HT-29 (cell line): ENCODE measurements around the gene USP11. TPM values are rescaled to one million over a fixed set of nuclear protein-coding genes. Genes with fewer than 3 reads are reported as not detected.

Experiments used
- DNase-seq: peaks from one replicate; pipeline ENCODE4 v3.0.0-alpha.2; 2015; ENCODE audit warnings: low spot score
- total RNA-seq: library from RNA; depleted of rRNA; stranded (reverse); fragments of >200 nt; shearing (Covaris generic); gene quantifications from 2 replicates; pipeline ENCODE4 v1.2.3, GENCODE V29; 2014

USP11 gene
- total RNA-seq, 1 experiment from 2014 or later, result 21.2 TPM

GRCh38 chrX:47202877-47203276 is 29.9 kb upstream of the USP11 start:
- DNase-seq, result no peak

DNA sequence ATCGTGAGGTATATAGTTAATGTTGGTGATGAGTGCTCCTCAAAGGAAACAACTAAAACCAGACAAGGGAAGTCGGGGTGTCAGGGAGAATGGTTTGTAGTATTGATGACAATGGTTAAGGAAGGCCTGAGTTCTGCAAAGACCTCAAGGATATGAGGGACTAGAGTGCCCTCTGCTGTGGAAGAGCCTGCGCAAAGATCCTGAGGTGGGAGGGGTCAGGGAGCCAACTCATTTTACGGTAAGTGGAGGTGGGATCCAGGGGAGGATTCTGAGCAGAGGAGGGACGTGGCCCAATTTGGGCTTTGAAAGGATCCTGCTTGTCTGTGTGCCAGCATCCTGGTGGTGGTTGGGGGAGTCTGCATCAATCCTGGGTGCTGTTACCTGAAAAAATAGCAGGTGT is 27.8 kb upstream of the USP11 start:
- DNase-seq, result no peak

DNA sequence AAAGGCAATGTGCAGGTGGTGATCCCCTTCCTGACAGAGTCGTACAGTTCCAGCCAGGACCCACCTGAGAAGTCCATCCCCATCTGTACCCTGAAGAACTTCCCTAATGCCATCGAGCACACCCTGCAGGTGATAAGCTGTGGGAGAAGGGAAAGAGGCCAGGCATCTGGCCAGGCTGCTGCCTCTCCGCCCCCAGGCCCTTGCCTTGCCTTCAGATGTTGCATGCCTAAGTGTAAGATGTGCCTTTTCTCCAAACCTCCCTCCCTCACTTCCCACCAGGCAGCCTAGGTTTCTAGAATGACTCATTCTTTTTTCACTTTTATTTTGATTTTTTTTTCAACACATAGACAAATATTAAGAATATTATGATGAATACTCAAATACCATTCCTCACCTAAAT is 26.5 kb upstream of the USP11 start:
- no peak for DNase-seq

DNA sequence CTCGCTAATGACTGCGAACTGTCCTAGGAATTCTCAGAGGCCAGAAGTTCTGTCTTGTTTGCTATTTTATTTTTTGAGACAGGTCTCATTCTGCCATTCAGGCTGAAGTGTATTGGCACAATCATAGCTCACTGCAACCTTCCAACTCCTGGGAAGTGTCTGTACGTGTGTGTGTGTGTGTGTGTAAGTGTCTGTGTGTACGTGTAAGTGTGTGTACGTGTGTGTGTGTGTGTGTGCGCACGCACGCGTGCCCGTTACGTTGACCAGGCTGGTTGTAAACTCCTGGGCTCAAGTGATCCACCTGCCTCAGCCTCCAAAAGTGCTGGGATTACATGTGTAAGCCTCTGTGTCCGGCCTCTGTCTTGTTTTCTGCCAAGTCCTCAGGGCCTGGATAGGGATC is 24.7 kb upstream of the USP11 start:
- no peak for DNase-seq

DNA sequence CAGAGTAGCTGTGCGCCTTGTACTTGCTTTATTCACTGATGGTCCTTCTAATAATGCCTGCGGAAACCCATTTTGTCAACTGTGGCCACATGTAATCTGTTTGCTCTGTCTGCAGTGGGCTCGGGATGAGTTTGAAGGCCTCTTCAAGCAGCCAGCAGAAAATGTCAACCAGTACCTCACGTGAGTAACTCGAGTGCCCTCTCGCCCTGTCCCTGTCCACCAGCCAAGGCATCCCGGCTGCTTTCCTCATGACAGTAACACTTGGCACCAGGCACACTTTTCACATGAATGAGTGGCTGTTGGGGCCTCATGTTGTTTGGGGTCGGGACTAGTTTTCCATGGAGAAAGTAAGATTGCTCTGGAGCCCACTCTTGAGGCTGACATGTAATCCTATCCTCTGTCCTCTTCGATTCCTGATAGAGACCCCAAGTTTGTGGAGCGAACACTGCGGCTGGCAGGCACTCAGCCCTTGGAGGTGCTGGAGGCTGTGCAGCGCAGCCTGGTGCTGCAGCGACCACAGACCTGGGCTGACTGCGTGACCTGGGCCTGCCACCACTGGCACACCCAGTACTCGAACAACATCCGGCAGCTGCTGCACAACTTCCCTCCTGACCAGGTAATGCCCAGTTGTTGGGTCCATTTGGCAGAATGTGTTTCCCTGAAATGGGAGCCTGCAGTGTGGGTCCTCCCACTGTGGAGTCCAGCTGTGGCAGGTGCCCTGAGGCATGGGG is 23.1 kb upstream of the USP11 start:
- no peak for DNase-seq

DNA sequence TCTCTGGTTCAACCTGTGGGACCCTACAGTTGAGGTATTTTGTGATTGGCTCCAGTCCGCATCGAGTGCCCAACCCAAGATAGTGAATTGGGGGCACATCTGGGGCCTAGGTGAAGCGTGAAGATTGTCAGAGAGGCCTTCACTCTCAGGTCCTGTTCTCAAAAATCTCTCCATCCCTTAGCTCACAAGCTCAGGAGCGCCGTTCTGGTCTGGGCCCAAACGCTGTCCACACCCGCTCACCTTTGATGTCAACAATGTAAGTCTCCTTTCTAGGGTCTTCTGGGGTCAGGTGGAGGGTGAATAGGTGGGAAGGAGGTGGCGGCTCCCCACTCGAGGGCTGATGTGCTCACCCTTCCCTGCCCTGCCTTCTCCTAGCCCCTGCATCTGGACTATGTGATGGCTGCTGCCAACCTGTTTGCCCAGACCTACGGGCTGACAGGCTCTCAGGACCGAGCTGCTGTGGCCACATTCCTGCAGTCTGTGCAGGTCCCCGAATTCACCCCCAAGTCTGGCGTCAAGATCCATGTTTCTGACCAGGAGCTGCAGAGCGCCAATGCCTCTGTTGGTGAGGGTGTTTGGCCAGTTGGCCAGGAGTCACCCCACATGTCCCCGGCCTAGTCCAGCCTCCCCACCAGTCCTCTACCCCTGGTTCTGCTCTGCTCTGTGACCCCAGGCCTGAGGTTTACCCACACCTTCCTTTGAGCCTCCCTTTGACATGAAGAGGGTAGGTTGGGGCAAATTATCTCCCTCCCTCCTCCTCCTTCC is 22.0 kb upstream of the USP11 start:
- DNase-seq, result no peak

- DNase-seq, result no peak
Observed at GRCh38 chrX:47212381-47213293, 20.2 kb upstream of the USP11 start.

- DNase-seq, result no peak
Observed at GRCh38 chrX:47214435-47215077, 18.3 kb upstream of the USP11 start.

DNA sequence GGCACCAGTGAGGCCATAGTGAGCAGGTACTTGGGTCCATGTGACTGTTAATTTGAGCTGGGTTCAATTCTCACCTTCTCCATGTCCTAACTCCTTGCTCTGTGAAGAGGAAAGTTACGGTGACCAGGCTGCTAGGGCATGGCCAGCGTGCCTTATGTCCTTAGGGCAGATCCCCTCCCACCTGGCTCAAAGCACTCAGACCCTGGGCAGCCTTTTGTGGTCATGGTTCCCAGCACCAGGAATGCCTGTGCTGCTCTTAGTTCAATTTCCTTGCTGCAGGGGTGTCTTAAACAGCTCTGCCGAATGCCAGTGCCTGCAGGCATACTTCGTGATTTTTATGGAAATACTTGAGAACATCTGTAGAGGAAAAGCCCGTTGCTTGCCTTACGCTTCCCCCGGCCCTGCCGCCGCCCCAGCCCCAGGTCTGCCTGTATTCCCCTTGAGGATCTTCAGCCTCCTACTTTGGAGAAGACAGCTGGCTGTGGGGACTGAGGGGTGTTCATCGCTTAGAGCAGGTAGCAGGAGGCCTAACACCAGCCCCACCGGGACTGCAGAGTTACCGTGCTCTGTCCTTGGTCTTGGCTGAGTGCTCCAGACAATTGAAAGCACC is 17.4 kb upstream of the USP11 start:
- DNase-seq, result no peak

GRCh38 chrX:47216393-47216925 is 16.4 kb upstream of the USP11 start:
- DNase-seq, result no peak

GRCh38 chrX:47217121-47217851 is 15.5 kb upstream of the USP11 start:
- DNase-seq, result no peak

- peak; percentile 99 for DNase-seq
Observed at GRCh38 chrX:47217852-47218279, 14.9 kb upstream of the USP11 start.

GRCh38 chrX:47218280-47218919 is 14.4 kb upstream of the USP11 start, which contains the start of gene CDK16:
TSS of gene CDK16 (plus strand) at chrX:47218681. CDS start at chrX:47223558, 4,877 bp downstream.
- peak; percentile 88 for DNase-seq

DNA sequence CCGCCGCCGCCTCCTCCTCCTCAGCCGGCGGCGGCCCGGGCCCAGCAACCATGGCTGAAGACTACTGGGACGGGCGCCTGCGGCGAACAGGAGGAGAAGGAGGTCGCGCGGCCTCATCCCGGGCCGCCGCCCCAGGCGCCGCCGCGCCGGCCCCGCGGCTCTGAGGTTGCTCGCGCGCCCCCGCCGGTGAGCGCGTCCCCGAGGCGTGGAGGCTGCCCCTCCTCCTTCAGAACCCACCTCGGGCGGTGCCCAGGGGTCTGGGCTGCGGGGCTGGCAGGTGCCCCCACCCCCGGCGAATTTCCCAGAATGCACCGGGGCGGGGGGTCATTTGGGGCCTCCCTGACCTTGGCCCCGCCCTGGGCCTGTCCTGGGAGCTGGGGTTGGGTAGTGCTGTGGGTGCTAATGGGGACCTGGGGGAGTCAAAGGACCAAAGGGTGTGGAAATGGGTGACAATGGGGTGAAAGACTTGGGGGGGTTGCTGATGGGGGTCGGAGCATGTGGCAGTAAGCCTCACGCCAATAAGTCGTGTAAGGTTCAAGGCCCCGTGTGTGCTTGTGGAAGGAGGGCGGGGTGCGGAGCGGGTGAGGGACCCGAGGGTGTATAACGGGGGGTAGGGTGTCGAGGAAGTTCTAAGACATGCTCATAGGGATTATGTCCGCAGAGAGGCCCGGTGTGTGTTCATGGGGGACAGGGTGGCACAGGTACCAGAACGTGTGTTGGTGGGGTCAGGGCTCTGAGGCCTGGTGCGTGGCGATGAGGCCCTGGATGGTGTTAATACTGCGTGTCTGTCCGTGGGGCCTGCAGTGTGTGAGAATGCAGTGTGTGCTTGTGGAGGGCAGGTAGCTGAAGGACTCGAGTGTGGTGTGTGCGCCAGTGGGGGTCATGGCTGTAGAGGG is 13.6 kb upstream of the USP11 start:
- DNase-seq, result peak; percentile 19

- no peak for DNase-seq
Observed at GRCh38 chrX:47221756-47222155, 11.1 kb upstream of the USP11 start.

- no peak for DNase-seq
Observed at GRCh38 chrX:47222751-47223350, 10.0 kb upstream of the USP11 start.

DNA sequence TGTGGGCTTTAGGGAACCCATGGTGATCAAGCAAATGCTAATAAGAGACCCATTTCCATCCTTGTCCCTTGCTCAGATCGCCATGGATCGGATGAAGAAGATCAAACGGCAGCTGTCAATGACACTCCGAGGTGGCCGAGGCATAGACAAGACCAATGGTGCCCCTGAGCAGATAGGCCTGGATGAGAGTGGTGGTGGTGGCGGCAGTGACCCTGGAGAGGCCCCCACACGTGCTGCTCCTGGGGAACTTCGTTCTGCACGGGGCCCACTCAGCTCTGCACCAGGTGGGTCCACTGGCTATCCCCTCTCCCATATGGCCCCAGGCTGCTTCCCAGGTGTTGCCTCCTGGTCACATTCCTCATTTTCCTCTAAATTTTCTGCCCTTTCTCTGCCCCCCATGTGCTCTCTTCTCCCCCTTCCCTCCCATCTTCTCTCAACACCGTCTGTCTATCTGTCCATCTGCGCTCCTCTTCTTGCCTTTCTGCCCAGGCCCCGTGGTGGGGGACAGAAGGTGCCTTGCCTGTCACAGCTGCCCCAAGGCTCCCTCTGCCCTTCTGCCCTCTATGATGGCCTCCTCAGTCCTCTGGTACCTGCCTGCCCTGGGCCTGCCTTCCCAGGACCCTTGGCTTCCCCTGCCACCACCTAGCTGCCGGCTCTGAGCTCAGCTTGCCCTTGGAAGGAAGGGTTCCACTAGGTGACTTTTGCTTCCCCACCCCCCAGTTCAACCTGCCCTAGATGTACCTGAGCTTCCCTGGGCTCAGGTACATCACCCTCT is 9.1 kb upstream of the USP11 start:
- no peak for DNase-seq
